GM12874 (cell line): Measurements from ENCODE around the gene MRM2.

ENCODE experiments used
- CTCF ChIP-seq: IDR thresholded peaks from 2 replicates; pipeline ENCODE4 v1.5.1; 2011; ENCODE audit warnings: low read depth, mild to moderate bottlenecking, control low read depth, low read length, moderate library complexity; ENCODE audit not compliant: insufficient read depth

MRM2 gene

DNA sequence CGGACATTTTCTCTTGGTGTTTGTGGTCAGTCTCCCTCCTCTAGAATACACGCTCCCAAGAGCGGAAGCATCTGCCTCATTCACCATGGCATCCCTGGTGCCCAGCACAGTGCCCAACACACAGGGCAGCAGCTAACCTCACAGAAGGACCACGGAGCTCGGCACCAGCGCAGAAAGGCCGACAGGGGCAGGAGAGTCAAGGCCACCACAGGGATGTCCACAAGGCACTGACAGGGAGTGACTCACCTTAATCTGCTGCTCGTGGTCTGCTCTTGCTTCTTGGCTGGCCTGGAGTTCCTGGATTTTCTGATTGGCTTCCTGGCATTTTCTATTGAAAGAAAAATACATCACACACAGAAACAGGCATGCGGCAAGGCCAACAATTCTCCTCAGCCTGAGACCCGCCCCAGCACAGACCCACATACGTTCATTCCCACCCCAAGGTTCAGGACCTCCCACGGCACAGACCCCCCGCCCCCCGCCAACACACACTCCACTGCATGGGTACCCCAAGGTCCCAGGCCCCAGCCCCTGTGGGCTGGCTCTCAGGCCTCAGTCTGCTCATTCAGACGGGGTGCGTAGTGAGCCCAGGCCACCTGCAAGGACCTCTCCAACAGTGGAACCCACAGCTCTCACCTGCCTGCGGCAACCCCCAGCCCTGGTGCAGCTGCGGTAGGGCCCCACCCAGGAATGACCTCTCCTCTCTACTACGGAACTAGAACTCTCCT lies 24.1 kb downstream of the MRM2 start:
- no peak for TF ChIP-seq CTCF

DNA sequence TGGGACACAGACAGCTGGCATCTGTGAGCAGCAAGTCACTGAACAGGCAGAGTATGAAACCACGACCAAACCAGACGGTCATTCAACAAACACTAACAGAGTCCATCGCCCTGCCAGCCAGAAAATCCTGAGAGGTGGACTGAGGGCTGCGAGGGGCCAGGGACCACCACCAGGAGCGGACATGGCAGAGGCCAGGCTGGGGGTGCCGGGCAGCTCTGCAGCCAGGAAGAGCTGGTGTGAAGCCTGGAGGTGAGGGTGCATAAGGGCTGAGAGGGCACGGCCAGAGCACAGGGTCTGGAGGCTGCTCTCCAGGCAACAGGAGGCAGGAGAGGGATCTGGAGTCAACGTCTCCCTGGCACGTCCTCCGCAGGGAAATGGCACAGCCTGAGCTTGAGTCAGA lies 24.8 kb downstream of the MRM2 start:
- no peak for TF ChIP-seq CTCF

- TF ChIP-seq CTCF, result no peak
Measured at GRCh38 chr7:2215851-2216250, 26.2 kb downstream of the MRM2 start.

GRCh38 chr7:2214636-2215035 lies 27.4 kb downstream of the MRM2 start:
- no peak for TF ChIP-seq CTCF

DNA sequence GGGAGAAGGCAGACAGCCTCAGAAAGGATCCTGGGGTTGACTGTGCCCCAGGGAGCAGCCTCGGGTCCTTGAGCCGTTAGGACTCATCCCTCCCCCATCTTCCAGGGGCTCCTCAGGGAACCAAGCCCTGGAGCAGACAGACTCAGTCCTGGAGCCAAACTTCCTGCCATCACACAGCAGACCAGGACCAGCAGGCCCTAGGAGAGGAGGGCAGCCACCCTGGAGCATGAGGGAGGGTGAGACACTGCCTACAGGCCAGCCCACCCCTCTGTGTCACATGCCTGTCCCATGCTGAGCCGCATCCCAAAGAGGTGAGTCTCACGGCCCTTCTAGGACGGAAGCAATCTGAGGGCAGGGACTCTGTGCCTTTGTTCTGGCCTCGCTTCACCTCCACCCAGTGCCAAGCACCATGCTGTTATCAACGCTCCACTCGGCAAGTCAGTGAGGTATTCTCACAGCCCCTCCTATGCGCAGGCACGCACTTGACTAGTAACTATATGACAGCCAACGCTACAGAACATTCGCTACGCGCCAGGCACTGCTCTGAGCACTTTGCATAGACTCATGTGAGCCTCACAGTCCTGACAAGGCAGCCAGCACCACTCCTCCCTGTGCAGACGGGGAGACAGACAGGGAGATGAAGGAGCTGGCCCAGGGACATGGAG lies 28.3 kb downstream of the MRM2 start:
- no peak for TF ChIP-seq CTCF

DNA sequence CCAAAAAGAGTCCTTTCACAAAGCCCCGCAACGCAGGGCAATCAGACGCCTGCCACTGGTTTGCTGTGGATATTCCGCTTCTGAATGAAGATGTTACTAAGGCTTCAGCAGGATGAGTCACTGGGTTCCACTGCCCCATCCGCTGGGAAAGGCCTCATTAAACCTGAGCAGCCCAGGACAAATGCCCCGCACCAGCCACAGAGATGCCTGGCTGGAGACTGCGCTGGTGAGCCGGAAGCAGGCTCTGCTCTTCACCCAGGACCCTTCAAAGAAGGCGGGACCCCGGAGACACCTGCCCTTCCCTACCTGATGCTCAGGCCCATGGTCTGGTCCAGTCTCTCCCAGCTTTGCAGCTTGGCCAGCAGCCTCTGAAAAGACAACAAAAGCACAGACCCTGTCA lies 29.1 kb downstream of the MRM2 start:
- TF ChIP-seq CTCF, result no peak

DNA sequence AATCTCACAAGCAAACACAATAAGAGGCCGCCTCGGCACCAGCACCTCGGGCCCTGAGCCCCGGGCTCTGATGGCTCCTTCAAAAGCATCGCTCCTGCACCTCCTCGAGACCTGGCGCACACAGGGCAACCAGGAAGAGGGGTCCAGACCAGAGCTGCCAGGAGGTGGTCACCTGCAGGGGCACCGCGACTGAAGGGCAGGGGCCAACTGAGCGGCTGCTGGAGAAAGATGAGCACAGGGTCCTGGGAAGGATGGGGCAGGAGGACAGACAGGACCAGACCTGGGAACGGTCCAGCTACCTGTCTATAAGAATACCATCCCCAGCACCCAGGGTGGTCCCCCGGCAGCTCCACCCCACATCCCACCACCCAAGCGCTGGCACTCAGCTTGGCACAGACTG lies 30.1 kb downstream of the MRM2 start:
- TF ChIP-seq CTCF, result no peak
